Subcutaneous adipose tissue (tissue), 4 donors: ENCODE measurements around the gene TEX29. TPM values are rescaled to one million over a fixed set of nuclear protein-coding genes. Genes with fewer than 3 reads are reported as not detected.

Source experiments
- CTCF ChIP-seq: fragments of 450-650 bp; IDR thresholded peaks from one replicate; pipeline ENCODE4 v1.5.1; 2016; ENCODE audit warnings: low read depth, mild to moderate bottlenecking, control low read depth, antibody characterized with exemption, moderate library complexity
- total RNA-seq, 4 donors: library from RNA; depleted of rRNA; stranded (reverse); fragments of >200 nt; gene quantifications; one replicate each; pipeline ENCODE4 v1.1.0, GENCODE V29; 2016

Gene TEX29
- total RNA-seq, 4 donors from 2014 or later: not detected

GRCh38 chr13:111345682-111346081, 25.2 kb downstream of the TEX29 start:
- no peak for TF ChIP-seq CTCF

GRCh38 chr13:111346101-111346680, 25.7 kb downstream of the TEX29 start:
- TF ChIP-seq CTCF: no peak

- no peak for TF ChIP-seq CTCF
Measured at GRCh38 chr13:111347438-111347837, 27.0 kb downstream of the TEX29 start.

GRCh38 chr13:111353508-111353907, 33.1 kb downstream of the TEX29 start:
- TF ChIP-seq CTCF: no peak

- no peak for TF ChIP-seq CTCF
Measured at GRCh38 chr13:111354789-111355188, 34.3 kb downstream of the TEX29 start.

GRCh38 chr13:111356795-111357194, 36.4 kb downstream of the TEX29 start:
- TF ChIP-seq CTCF: no peak

GRCh38 chr13:111359237-111359915, 38.9 kb downstream of the TEX29 start:
- TF ChIP-seq CTCF: no peak
